OCI-LY1 (cell line): ENCODE measurements around the gene ZFYVE21.

Experiments
- H2AFZ ChIP-seq: fragments of 200-600 bp; sonication (generic), shearing (Covaris generic); 2 replicates; pipeline ENCODE4 v1.6.0; 2014; ENCODE audit warnings: antibody characterized with exemption, mild to moderate bottlenecking, low read length
- H3F3A ChIP-seq: fragments of 200-600 bp; sonication (generic), shearing (Covaris generic); 2 replicates; pipeline ENCODE4 v1.6.0; 2014; ENCODE audit warnings: mild to moderate bottlenecking, antibody characterized with exemption, low read length, moderate library complexity; ENCODE audit not compliant: insufficient read depth
- H3K27ac ChIP-seq: fragments of 200-600 bp; sonication (generic); 2 replicates; pipeline ENCODE4 v1.5.1; 2014; ENCODE audit warnings: low read length, mixed run types, mild to moderate bottlenecking, low read depth; ENCODE audit not compliant: poor library complexity, severe bottlenecking
- H3K27me3 ChIP-seq: fragments of 200-600 bp; sonication (generic); 2 replicates; pipeline ENCODE4 v1.6.0; 2014; ENCODE audit warnings: antibody characterized with exemption, mild to moderate bottlenecking, low read length, moderate library complexity; ENCODE audit not compliant: insufficient read depth
- H3K36me3 ChIP-seq: fragments of 200-600 bp; sonication (generic); 2 replicates; pipeline ENCODE4 v1.6.1; 2014; ENCODE audit warnings: mild to moderate bottlenecking, antibody characterized with exemption, low read length, moderate library complexity, mixed read lengths; ENCODE audit not compliant: insufficient read depth
- H3K4me1 ChIP-seq: fragments of 200-600 bp; sonication (generic); 2 replicates; pipeline ENCODE4 v1.5.1; 2014; ENCODE audit warnings: mild to moderate bottlenecking, low read length, moderate library complexity; ENCODE audit not compliant: insufficient read depth, severe bottlenecking
- H3K4me2 ChIP-seq: fragments of 200-600 bp; sonication (generic), shearing (Covaris generic); 2 replicates; pipeline ENCODE4 v1.6.1; 2014; ENCODE audit warnings: low read length
- H3K4me3 ChIP-seq: fragments of 200-600 bp; sonication (generic); 2 replicates; pipeline ENCODE4 v1.5.1; 2014; ENCODE audit warnings: low read length, low read depth, mild to moderate bottlenecking, mixed read lengths; ENCODE audit not compliant: poor library complexity, severe bottlenecking
- H3K79me2 ChIP-seq: fragments of 200-600 bp; shearing (Covaris generic); 2 replicates; pipeline ENCODE4 v1.6.1; 2016; ENCODE audit warnings: mixed run types, low read length, mixed read lengths; ENCODE audit not compliant: insufficient read depth
- H3K9ac ChIP-seq: fragments of 200-600 bp; sonication (generic), shearing (Covaris generic); 2 replicates; pipeline ENCODE4 v1.6.1; 2014; ENCODE audit warnings: mild to moderate bottlenecking, low read length, mixed read lengths
- H3K9me2 ChIP-seq: fragments of 200-600 bp; sonication (generic), shearing (Covaris generic); 2 replicates; pipeline ENCODE4 v1.6.1; 2014; ENCODE audit warnings: low read depth, mild to moderate bottlenecking, low read length, mixed read lengths
- H3K9me3 ChIP-seq: fragments of 200-600 bp; shearing (Covaris generic); 2 replicates; pipeline ENCODE4 v1.6.1; 2014; ENCODE audit warnings: low read length, mixed read lengths
- H4K20me1 ChIP-seq: fragments of 200-600 bp; sonication (generic), shearing (Covaris generic); 2 replicates; pipeline ENCODE4 v1.6.0; 2016; ENCODE audit warnings: mild to moderate bottlenecking, low read length; ENCODE audit not compliant: insufficient read depth
- CTCF ChIP-seq: fragments of 200-600 bp; sonication (generic), shearing (Covaris generic); IDR thresholded peaks from 2 replicates; pipeline ENCODE4 v1.5.1; 2017; ENCODE audit warnings: mild to moderate bottlenecking, antibody characterized with exemption, low read length, moderate library complexity, mixed read lengths
- EZH2 ChIP-seq: fragments of 200-600 bp; sonication (generic), shearing (Covaris generic); IDR thresholded peaks from 2 replicates; pipeline ENCODE4 v1.8.0; 2017; ENCODE audit warnings: borderline replicate concordance, mixed run types, mild to moderate bottlenecking, antibody characterized with exemption, low read length, moderate library complexity, mixed read lengths

Gene ZFYVE21

GRCh38 chr14:103711516-103712431, 3.8 kb upstream of the ZFYVE21 start:
- Histone ChIP-seq H3K9me2 (no peaks in the 10 kb centered on the region), H3K4me2 (peak overlapping the region; percentile 76), H3F3A (no peaks in the 10 kb centered on the region), H3K27ac (peak overlapping the region; percentile 37), H3K4me3 (peak overlapping the region; percentile 89), H3K27me3 (no peaks in the 10 kb centered on the region), H3K9ac (peak overlapping the region; percentile 24; the same call in 1 of the 2 replicates), H3K79me2 (peaks cover 18% of the 10 kb centered on the region), H4K20me1 (no peaks in the 10 kb centered on the region), H2AFZ (no peak overlapping the region), H3K4me1 (peaks cover 46% of the 10 kb centered on the region), H3K36me3 (peaks cover 67% of the 10 kb centered on the region), H3K9me3 (no peaks in the 10 kb centered on the region)
- TF ChIP-seq EZH2, result no peak
- TF ChIP-seq CTCF, result no peak

DNA sequence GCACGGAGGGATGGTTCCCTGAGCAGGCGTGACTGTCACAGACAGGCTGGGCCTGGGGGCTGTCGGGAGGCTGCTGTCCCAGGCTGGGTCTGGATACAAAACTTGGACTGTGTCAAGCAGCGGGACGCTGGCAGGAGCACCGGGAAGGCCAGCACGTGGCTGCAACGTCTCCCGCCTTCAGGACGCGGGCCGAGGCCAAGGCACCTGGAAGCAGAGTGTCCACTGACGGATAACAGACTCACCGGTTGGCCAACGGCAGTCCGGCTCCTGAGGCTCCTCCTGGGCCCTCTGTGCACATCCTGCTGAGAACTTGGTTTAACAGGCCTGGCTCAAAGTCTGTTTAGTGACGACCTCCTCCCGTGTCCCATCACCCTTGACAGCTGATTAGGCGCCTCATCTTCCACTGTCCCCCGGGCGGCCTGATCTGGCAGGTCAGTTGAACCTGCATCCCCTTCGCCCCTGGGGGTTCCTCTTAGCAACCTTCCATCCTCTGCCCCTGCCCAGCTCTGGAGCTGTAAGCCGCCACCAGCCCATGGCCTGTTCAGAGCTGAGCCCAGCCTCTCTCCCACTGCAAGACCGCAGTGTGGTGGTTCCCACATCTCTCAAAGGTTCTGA, 2.9 kb upstream of the ZFYVE21 start:
- H3K4me3 ChIP-seq, result peak overlapping the region; percentile 89
- H2AFZ ChIP-seq, result no peak overlapping the region
- H3K79me2 ChIP-seq, result peaks cover 28% of the 10 kb centered on the region
- no peaks in the 10 kb centered on the region for H3K27me3 ChIP-seq
- H3K27ac ChIP-seq, result peak overlapping the region; percentile 60
- TF ChIP-seq CTCF, result no peak
- no peak for TF ChIP-seq EZH2
- no peaks in the 10 kb centered on the region for H4K20me1 ChIP-seq
- no peaks in the 10 kb centered on the region for H3K9me3 ChIP-seq
- peaks cover 57% of the 10 kb centered on the region for H3K36me3 ChIP-seq
- no peaks in the 10 kb centered on the region for H3K9me2 ChIP-seq
- H3K9ac ChIP-seq, result peak overlapping the region; percentile 93; the same call in 1 of the 2 replicates
- peaks cover 55% of the 10 kb centered on the region for H3K4me1 ChIP-seq
- H3F3A ChIP-seq, result no peaks in the 10 kb centered on the region
- H3K4me2 ChIP-seq, result peak overlapping the region; percentile 76

- TF ChIP-seq CTCF (no peak), EZH2 (no peak)
- peak overlapping the region; percentile 93 for H3K9ac ChIP-seq
- H2AFZ ChIP-seq, result no peak overlapping the region
- peak overlapping the region; percentile 89 for H3K4me3 ChIP-seq
- H3K36me3 ChIP-seq, result peaks cover 54% of the 10 kb centered on the region
- peaks cover 29% of the 10 kb centered on the region for H3K79me2 ChIP-seq
- no peaks in the 10 kb centered on the region for H4K20me1 ChIP-seq
- H3K4me1 ChIP-seq, result peaks cover 62% of the 10 kb centered on the region
- peak overlapping the region; percentile 76 for H3K4me2 ChIP-seq
- H3K27me3 ChIP-seq, result no peaks in the 10 kb centered on the region
- no peaks in the 10 kb centered on the region for H3K9me2 ChIP-seq
- H3K9me3 ChIP-seq, result no peaks in the 10 kb centered on the region
- H3K27ac ChIP-seq, result peak overlapping the region; percentile 60
- H3F3A ChIP-seq, result no peaks in the 10 kb centered on the region
Measured at GRCh38 chr14:103713304-103714062, 2.1 kb upstream of the ZFYVE21 start.
